HepG2 (cell line): ENCODE measurements around the gene TANGO2. TPM values are rescaled to one million over a fixed set of nuclear protein-coding genes. Genes with fewer than 3 reads are reported as not detected.

ENCODE experiments used
- ATAC-seq: fragments of 200-7000 bp; cut with Tn5 transposase; 3 replicates; pipeline ENCODE4 v1.9.1; 2020; ENCODE audit warnings: mild to moderate bottlenecking, moderate library complexity
- BruUV-seq: library from RNA; stranded (reverse); fragments of 400-500 nt; replicated peaks from 2 replicates; lab custom pipeline; 2021; lab: Mats Ljungman, UMichigan
- CTCF ChIA-PET: fragments of 300-600 bp; formaldehyde crosslinking; extraction: SDS; loops from one replicate; lab custom pipeline; 2021; ENCODE audit warnings: low total read pairs, inconsistent platforms, low intra/inter-chr PET ratio; lab: Yijun Ruan, JAX
- POLR2A ChIA-PET: fragments of 350-600 bp; sonication (Branson Sonifier 250); formaldehyde crosslinking; loops from one replicate; lab custom pipeline; 2020; ENCODE audit warnings: antibody characterized with exemption, inconsistent platforms; lab: Yijun Ruan, JAX
- DNase-seq: peaks from one replicate; pipeline ENCODE4 v3.0.0-alpha.2; 2015; ENCODE audit warnings: low spot score
- FAIRE-seq: peaks from 3 replicates; lab custom pipeline; 2011; peaks lifted over from hg19 to GRCh38; lab: Jason Lieb, UNC
- H2AFZ ChIP-seq: one replicate; pipeline ENCODE4 v1.6.1; 2011; ENCODE audit warnings: low read length, inconsistent platforms
- H3K27ac ChIP-seq: fragments of 300-600 bp; 3 replicates; pipeline ENCODE4 v1.8.0; 2011; ENCODE audit warnings: mixed run types, mild to moderate bottlenecking, mixed read lengths, low read length, inconsistent platforms; ENCODE audit not compliant: insufficient read depth; ENCODE audit errors: extremely low read length
- H3K27me3 ChIP-seq, 2 experiments: fragments of 200-600 bp in 1 of 2; 2 replicates in 1 of 2; 3 replicates in 1 of 2; pipeline versions ENCODE4 v1.6.0 to v1.8.0; 2011; ENCODE audit warnings: low read length in 2 of 2, mild to moderate bottlenecking in 2 of 2, moderate library complexity in 2 of 2, inconsistent platforms in 1 of 2; ENCODE audit not compliant: insufficient read depth in 2 of 2, control insufficient read depth in 1 of 2
- H3K36me3 ChIP-seq, 2 experiments: fragments of 200-600 bp in 1 of 2; replicated peaks in 1 of 2; 2 replicates in 1 of 2; 3 replicates in 1 of 2; pipeline versions ENCODE4 v1.5.1 to v1.8.0; 2011; ENCODE audit warnings: low read length in 2 of 2, inconsistent platforms in 1 of 2; ENCODE audit not compliant: insufficient read depth in 2 of 2, control insufficient read depth in 1 of 2
- H3K4me1 ChIP-seq: 2 replicates; pipeline ENCODE4 v1.5.1; 2012; ENCODE audit warnings: low read length, inconsistent platforms; ENCODE audit not compliant: insufficient read depth
- H3K4me2 ChIP-seq: 2 replicates; pipeline ENCODE4 v1.6.0; 2011; ENCODE audit warnings: low read depth, low read length, inconsistent platforms
- H3K4me3 ChIP-seq, 3 experiments: fragments of 200-600 bp in 1 of 3; sonication (generic), shearing (Covaris generic) in 1 of 3; replicated peaks in 1 of 3; 2 replicates each; pipeline ENCODE4 v1.5.1; 2011 to 2016; ENCODE audit warnings: low read length in 3 of 3, inconsistent platforms in 2 of 3, low read depth in 2 of 3, mild to moderate bottlenecking in 2 of 3, control low read depth in 1 of 3, mixed read lengths in 1 of 3; ENCODE audit not compliant: insufficient read depth in 1 of 3
- H3K79me2 ChIP-seq: one replicate; pipeline ENCODE4 v1.6.1; 2011; ENCODE audit warnings: low read length, inconsistent platforms; ENCODE audit not compliant: insufficient read depth
- H3K9ac ChIP-seq: 2 replicates; pipeline ENCODE4 v1.6.0; 2011; ENCODE audit warnings: mild to moderate bottlenecking, low read depth, low read length, inconsistent platforms; ENCODE audit not compliant: insufficient read depth
- H3K9me3 ChIP-seq: 2 replicates; pipeline ENCODE4 v1.5.1; 2012; ENCODE audit warnings: mild to moderate bottlenecking, low read length
- H4K20me1 ChIP-seq: 2 replicates; pipeline ENCODE4 v1.6.0; 2011; ENCODE audit warnings: inconsistent platforms, mild to moderate bottlenecking, low read length, moderate library complexity; ENCODE audit not compliant: insufficient read depth
- CBFB ChIP-seq: sonication (generic); formaldehyde crosslinking; IDR thresholded peaks from 2 replicates; pipeline ENCODE4 v1.4.0; 2020; ENCODE audit warnings: missing genetic modification reagents
- CBX2 ChIP-seq, 2 experiments: fragments of 200-600 bp in 1 of 2; sonication (generic); formaldehyde crosslinking in 1 of 2; IDR thresholded peaks; 2 replicates each; pipeline versions ENCODE4 v1.7.0 to v1.8.1; 2018 to 2022; ENCODE audit warnings: low read depth in 2 of 2, low read length in 1 of 2, mild to moderate bottlenecking in 1 of 2, missing genetic modification reagents in 1 of 2
- FOXK2 ChIP-seq: fragments of 450-650 bp; IDR thresholded peaks from 2 replicates; pipeline ENCODE4 v1.6.1; 2016
- JUN ChIP-seq: sonication (generic); formaldehyde crosslinking; IDR thresholded peaks from 2 replicates; pipeline ENCODE4 v1.4.0; 2020; ENCODE audit warnings: mild to moderate bottlenecking, missing genetic modification reagents
- KAT8 ChIP-seq: IDR thresholded peaks from 2 replicates; pipeline ENCODE4 v1.6.1; 2016; ENCODE audit warnings: missing genetic modification reagents, missing compliant biosample characterization
- SALL1 ChIP-seq: sonication (generic); formaldehyde crosslinking; IDR thresholded peaks from 2 replicates; pipeline ENCODE4 v1.8.0; 2022; ENCODE audit warnings: mild to moderate bottlenecking, missing genetic modification reagents
- ZNF292 ChIP-seq: sonication (generic); formaldehyde crosslinking; IDR thresholded peaks from 2 replicates; pipeline ENCODE4 v1.8.1; 2022; ENCODE audit warnings: mild to moderate bottlenecking, low read depth, missing genetic modification reagents, borderline replicate concordance
- ZNF879 ChIP-seq: sonication (generic); formaldehyde crosslinking; IDR thresholded peaks from 2 replicates; pipeline ENCODE4 v1.8.1; 2023; ENCODE audit warnings: missing genetic modification reagents
- WGBS: methylation state at CpG from one replicate; pipeline ENCODE4 v1.1.6; 2017; ENCODE audit warnings: low lambda C conversion rate; 5-methylcytosine and 5-hydroxymethylcytosine counted together
- in situ Hi-C: cut with HindIII; loops from 2 replicates; pipeline ENCODE4 v1.10.0; 2017; ENCODE audit warnings: low pct_unique_long_range_greater_than_20kb; ENCODE audit not compliant: extremely low pct_ligation_motif_present
- intact Hi-C: fragments of 100-400 bp; cut with micrococcal nuclease; formaldehyde crosslinking; loops from one replicate; pipeline ENCODE4 v1.10.0; 2022; ENCODE audit not compliant: unreplicated experiment
- polyA plus RNA-seq, 8 experiments: library from polyadenylated mRNA; depleted of rRNA in 3 of 8; stranded (reverse) in 7 of 8; unstranded in 1 of 8; fragments of >200 nt; fragmentation: Illumina TruSeq in 4 of 8; extraction: Trizol in 4 of 8; gene quantifications; 2 replicates each; pipeline versions ENCODE4 v1.2.1 to v1.2.3, GENCODE V29; 2011 to 2016; ENCODE audit warnings: low read depth in 4 of 8, missing spikeins in 1 of 8, mixed read lengths in 1 of 8; ENCODE audit not compliant: insufficient read depth in 1 of 8
- total RNA-seq, 5 experiments: library from RNA; depleted of rRNA; stranded (reverse); fragments of >200 nt; fragmentation: Illumina TruSeq; extraction: Trizol; gene quantifications; 2 replicates each; pipeline ENCODE4 v1.2.3, GENCODE V29; 2016; ENCODE audit warnings: low read depth in 1 of 5
- TF ChIP-seq, protein P1 (sequence below), 2 experiments: IDR thresholded peaks; 2 replicates each; pipeline ENCODE4 v1.6.1; 2011 to 2012; ENCODE audit warnings: low read length in 2 of 2, borderline replicate concordance in 1 of 2, low read depth in 1 of 2, mild to moderate bottlenecking in 1 of 2, moderate library complexity in 1 of 2
- TF ChIP-seq, protein P2 (sequence below): sonication (generic); formaldehyde crosslinking; IDR thresholded peaks from 2 replicates; pipeline ENCODE4 v1.4.0; 2020; ENCODE audit warnings: missing genetic modification reagents, borderline replicate concordance
- TF ChIP-seq, protein P3 (sequence below): sonication (generic); formaldehyde crosslinking; IDR thresholded peaks from 2 replicates; pipeline ENCODE4 v1.4.0; 2020; ENCODE audit warnings: missing genetic modification reagents

Gene TANGO2
- total and polyA plus RNA-seq, 2 of the 13 experiments (the other 11 are each of a cell fraction or from before 2014, with no cell fraction given), result 12.9 to 14.8 TPM

DNA sequence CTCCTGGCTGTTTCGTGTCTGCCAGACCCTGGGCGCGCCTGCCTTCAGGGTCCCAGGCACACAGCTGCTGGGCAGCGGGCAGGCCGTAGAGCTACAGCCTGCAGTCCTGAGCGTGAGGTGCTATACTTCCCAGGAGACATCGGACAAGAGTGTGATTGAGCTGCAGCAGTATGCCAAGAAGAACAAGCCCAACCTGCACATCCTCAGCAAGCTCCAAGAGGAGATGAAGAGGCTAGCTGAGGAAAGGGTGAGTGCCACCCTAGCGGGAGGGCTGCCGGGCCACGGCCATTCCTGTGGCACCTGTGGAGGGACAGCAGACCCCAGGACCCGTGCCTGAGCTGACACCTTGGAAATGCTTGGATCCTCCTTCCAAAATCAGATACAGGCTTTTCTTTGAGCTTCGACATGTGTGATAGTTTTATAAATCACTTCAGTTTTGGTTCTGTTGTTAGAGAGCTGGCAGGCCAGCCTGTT, 87.9 kb downstream of the TANGO2 start:
- Histone ChIP-seq H3K27ac (no peak overlapping the region), H4K20me1 (peaks cover 4% of the 10 kb centered on the region; the same call in 1 of the 2 replicates), H3K4me3 (no peak overlapping the region), H3K4me1 (peaks cover 10% of the 10 kb centered on the region), H3K36me3 (peaks cover 47 to 91% of the 10 kb centered on the region in 2 experiments), H3K79me2 (peaks cover 2% of the 10 kb centered on the region), H3K4me2 (no peak overlapping the region), H3K27me3 (no peaks in the 10 kb centered on the region), H3K9ac (no peak overlapping the region), H2AFZ (no peak overlapping the region), H3K9me3 (no peaks in the 10 kb centered on the region)
- CTCF ChIA-PET, result no interaction called here
- intact Hi-C loops, result no loop called here
- in situ Hi-C loops, result no loop called here
- no TSS peak for BruUV-seq
- DNase-seq, result no peak
- ATAC-seq, result no peak
- 93% methylated on average over 5 of the region's 12 CpGs for WGBS
- no peak for FAIRE-seq
- POLR2A ChIA-PET, result no interaction called here
- TF ChIP-seq ZNF292 (CRISPR knock-in tag), result no peak
- no peak for TF ChIP-seq FOXK2
- TF ChIP-seq ZNF879 (CRISPR knock-in tag), result no peak
- no peak for TF ChIP-seq CBFB (CRISPR knock-in tag)
- TF ChIP-seq, protein P1, sequence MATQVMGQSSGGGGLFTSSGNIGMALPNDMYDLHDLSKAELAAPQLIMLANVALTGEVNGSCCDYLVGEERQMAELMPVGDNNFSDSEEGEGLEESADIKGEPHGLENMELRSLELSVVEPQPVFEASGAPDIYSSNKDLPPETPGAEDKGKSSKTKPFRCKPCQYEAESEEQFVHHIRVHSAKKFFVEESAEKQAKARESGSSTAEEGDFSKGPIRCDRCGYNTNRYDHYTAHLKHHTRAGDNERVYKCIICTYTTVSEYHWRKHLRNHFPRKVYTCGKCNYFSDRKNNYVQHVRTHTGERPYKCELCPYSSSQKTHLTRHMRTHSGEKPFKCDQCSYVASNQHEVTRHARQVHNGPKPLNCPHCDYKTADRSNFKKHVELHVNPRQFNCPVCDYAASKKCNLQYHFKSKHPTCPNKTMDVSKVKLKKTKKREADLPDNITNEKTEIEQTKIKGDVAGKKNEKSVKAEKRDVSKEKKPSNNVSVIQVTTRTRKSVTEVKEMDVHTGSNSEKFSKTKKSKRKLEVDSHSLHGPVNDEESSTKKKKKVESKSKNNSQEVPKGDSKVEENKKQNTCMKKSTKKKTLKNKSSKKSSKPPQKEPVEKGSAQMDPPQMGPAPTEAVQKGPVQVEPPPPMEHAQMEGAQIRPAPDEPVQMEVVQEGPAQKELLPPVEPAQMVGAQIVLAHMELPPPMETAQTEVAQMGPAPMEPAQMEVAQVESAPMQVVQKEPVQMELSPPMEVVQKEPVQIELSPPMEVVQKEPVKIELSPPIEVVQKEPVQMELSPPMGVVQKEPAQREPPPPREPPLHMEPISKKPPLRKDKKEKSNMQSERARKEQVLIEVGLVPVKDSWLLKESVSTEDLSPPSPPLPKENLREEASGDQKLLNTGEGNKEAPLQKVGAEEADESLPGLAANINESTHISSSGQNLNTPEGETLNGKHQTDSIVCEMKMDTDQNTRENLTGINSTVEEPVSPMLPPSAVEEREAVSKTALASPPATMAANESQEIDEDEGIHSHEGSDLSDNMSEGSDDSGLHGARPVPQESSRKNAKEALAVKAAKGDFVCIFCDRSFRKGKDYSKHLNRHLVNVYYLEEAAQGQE (IDR thresholded peaks at IDR 0.05; ENCODE audit: borderline replicate concordance in 1 of 2, low read depth in 1 of 2, low read length in 2 of 2), result no peak
- no peak for TF ChIP-seq CBX2 (IDR thresholded peaks at IDR 0.05; ENCODE audit: low read depth, low read length)
- TF ChIP-seq CBX2 (CRISPR knock-in tag; IDR thresholded peaks at IDR 0.05; ENCODE audit: low read depth), result no peak
- no peak for TF ChIP-seq SALL1
- TF ChIP-seq, protein P2, sequence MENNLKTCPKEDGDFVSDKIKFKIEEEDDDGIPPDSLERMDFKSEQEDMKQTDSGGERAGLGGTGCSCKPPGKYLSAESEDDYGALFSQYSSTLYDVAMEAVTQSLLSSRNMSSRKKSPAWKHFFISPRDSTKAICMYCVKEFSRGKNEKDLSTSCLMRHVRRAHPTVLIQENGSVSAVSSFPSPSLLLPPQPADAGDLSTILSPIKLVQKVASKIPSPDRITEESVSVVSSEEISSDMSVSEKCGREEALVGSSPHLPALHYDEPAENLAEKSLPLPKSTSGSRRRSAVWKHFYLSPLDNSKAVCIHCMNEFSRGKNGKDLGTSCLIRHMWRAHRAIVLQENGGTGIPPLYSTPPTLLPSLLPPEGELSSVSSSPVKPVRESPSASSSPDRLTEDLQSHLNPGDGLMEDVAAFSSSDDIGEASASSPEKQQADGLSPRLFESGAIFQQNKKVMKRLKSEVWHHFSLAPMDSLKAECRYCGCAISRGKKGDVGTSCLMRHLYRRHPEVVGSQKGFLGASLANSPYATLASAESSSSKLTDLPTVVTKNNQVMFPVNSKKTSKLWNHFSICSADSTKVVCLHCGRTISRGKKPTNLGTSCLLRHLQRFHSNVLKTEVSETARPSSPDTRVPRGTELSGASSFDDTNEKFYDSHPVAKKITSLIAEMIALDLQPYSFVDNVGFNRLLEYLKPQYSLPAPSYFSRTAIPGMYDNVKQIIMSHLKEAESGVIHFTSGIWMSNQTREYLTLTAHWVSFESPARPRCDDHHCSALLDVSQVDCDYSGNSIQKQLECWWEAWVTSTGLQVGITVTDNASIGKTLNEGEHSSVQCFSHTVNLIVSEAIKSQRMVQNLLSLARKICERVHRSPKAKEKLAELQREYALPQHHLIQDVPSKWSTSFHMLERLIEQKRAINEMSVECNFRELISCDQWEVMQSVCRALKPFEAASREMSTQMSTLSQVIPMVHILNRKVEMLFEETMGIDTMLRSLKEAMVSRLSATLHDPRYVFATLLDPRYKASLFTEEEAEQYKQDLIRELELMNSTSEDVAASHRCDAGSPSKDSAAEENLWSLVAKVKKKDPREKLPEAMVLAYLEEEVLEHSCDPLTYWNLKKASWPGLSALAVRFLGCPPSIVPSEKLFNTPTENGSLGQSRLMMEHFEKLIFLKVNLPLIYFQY, result no peak
- no peak for TF ChIP-seq KAT8
- TF ChIP-seq, protein P3, sequence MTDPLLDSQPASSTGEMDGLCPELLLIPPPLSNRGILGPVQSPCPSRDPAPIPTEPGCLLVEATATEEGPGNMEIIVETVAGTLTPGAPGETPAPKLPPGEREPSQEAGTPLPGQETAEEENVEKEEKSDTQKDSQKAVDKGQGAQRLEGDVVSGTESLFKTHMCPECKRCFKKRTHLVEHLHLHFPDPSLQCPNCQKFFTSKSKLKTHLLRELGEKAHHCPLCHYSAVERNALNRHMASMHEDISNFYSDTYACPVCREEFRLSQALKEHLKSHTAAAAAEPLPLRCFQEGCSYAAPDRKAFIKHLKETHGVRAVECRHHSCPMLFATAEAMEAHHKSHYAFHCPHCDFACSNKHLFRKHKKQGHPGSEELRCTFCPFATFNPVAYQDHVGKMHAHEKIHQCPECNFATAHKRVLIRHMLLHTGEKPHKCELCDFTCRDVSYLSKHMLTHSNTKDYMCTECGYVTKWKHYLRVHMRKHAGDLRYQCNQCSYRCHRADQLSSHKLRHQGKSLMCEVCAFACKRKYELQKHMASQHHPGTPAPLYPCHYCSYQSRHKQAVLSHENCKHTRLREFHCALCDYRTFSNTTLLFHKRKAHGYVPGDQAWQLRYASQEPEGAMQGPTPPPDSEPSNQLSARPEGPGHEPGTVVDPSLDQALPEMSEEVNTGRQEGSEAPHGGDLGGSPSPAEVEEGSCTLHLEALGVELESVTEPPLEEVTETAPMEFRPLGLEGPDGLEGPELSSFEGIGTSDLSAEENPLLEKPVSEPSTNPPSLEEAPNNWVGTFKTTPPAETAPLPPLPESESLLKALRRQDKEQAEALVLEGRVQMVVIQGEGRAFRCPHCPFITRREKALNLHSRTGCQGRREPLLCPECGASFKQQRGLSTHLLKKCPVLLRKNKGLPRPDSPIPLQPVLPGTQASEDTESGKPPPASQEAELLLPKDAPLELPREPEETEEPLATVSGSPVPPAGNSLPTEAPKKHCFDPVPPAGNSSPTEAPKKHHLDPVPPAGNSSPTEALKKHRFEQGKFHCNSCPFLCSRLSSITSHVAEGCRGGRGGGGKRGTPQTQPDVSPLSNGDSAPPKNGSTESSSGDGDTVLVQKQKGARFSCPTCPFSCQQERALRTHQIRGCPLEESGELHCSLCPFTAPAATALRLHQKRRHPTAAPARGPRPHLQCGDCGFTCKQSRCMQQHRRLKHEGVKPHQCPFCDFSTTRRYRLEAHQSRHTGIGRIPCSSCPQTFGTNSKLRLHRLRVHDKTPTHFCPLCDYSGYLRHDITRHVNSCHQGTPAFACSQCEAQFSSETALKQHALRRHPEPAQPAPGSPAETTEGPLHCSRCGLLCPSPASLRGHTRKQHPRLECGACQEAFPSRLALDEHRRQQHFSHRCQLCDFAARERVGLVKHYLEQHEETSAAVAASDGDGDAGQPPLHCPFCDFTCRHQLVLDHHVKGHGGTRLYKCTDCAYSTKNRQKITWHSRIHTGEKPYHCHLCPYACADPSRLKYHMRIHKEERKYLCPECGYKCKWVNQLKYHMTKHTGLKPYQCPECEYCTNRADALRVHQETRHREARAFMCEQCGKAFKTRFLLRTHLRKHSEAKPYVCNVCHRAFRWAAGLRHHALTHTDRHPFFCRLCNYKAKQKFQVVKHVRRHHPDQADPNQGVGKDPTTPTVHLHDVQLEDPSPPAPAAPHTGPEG (CRISPR knock-in tag), result no peak
- TF ChIP-seq JUN (CRISPR knock-in tag), result no peak
